Panc1 (cell line): ENCODE results near the gene CCDC85C. TPM values are rescaled to one million over a fixed set of nuclear protein-coding genes. Genes with fewer than 3 reads are reported as not detected.

Source experiments
- ATAC-seq: fragments of 200-7000 bp; cut with Tn5 transposase; 2 replicates; pipeline ENCODE4 v1.9.1; 2020; ENCODE audit warnings: mild to moderate bottlenecking, moderate library complexity
- BruUV-seq: library from RNA; stranded (reverse); fragments of 400-500 nt; replicated peaks from 2 replicates; lab custom pipeline; 2021; lab: Mats Ljungman, UMichigan
- CTCF ChIA-PET: fragments of 300-600 bp; sonication (Branson Sonifier 250); formaldehyde crosslinking; loops from one replicate; lab custom pipeline; 2022; ENCODE audit warnings: antibody characterized with exemption; lab: Charles Lee
- POLR2A ChIA-PET: fragments of 300-600 bp; sonication (Branson Sonifier 250); formaldehyde crosslinking; loops from one replicate; lab custom pipeline; 2022; ENCODE audit warnings: antibody characterized with exemption; lab: Charles Lee
- DNase-seq: peaks from one replicate; pipeline ENCODE4 v3.0.0-alpha.2; 2010; ENCODE audit warnings: low read depth, low spot score
- H3K27ac ChIP-seq: 2 replicates; pipeline ENCODE4 v1.5.1; 2011; ENCODE audit warnings: mild to moderate bottlenecking, low read length, inconsistent platforms
- H3K27me3 ChIP-seq: fragments of 200-500 bp; sonication (Bioruptor generic); 2 replicates; pipeline ENCODE4 v1.6.0; 2014; ENCODE audit warnings: low read length, inconsistent platforms; ENCODE audit not compliant: control insufficient read depth, insufficient read depth
- H3K36me3 ChIP-seq: fragments of 200-500 bp; sonication (Bioruptor generic); 2 replicates; pipeline ENCODE4 v1.5.1; 2014; ENCODE audit warnings: inconsistent platforms, mild to moderate bottlenecking, low read length, moderate library complexity; ENCODE audit not compliant: control insufficient read depth, insufficient read depth
- H3K4me1 ChIP-seq: 2 replicates; pipeline ENCODE4 v1.5.1; 2011; ENCODE audit warnings: inconsistent platforms, mild to moderate bottlenecking, low read length, moderate library complexity; ENCODE audit not compliant: control insufficient read depth, insufficient read depth
- H3K4me3 ChIP-seq, 2 experiments: 2 replicates each; pipeline ENCODE4 v1.5.1; 2011 to 2012; ENCODE audit warnings: low read depth in 2 of 2, low read length in 2 of 2, mild to moderate bottlenecking in 2 of 2, inconsistent platforms in 1 of 2, moderate library complexity in 1 of 2
- H3K9me3 ChIP-seq: fragments of 200-500 bp; sonication (Bioruptor generic); 2 replicates; pipeline ENCODE4 v1.5.1; 2014; ENCODE audit warnings: low read depth, mild to moderate bottlenecking, inconsistent platforms, low read length, moderate library complexity; ENCODE audit not compliant: control insufficient read depth, insufficient read depth
- CTCF ChIP-seq: fragments of 450-650 bp; IDR thresholded peaks from 2 replicates; pipeline ENCODE4 v1.5.1; 2017; ENCODE audit warnings: mild to moderate bottlenecking
- POLR2AphosphoS5 ChIP-seq: IDR thresholded peaks from 2 replicates; pipeline ENCODE4 v1.6.1; 2012; ENCODE audit warnings: mild to moderate bottlenecking, low read depth, low read length, moderate library complexity
- REST ChIP-seq, 2 experiments: IDR thresholded peaks; 2 replicates each; pipeline ENCODE4 v1.6.1; 2011 to 2012; ENCODE audit warnings: low read depth in 2 of 2, control low read depth in 1 of 2, low read length in 1 of 2, mild to moderate bottlenecking in 1 of 2, moderate library complexity in 1 of 2; ENCODE audit not compliant: insufficient read depth in 1 of 2
- SIN3A ChIP-seq: IDR thresholded peaks from 2 replicates; pipeline ENCODE4 v1.6.1; 2012; ENCODE audit warnings: low read depth, mild to moderate bottlenecking, low read length, moderate library complexity, borderline replicate concordance; ENCODE audit not compliant: insufficient read depth
- TCF7L2 ChIP-seq: IDR thresholded peaks from 2 replicates; pipeline ENCODE4 v1.6.1; 2011; ENCODE audit warnings: mild to moderate bottlenecking, low read depth, low read length, inconsistent platforms
- in situ Hi-C: cut with HindIII; loops from 2 replicates; pipeline ENCODE4 v1.10.0; 2016; ENCODE audit warnings: low sequenced_read_pairs, low pct_unique_long_range_greater_than_20kb
- intact Hi-C: fragments of 100-400 bp; cut with micrococcal nuclease; formaldehyde crosslinking; loops from one replicate; pipeline ENCODE4 v1.10.0; 2022; ENCODE audit not compliant: unreplicated experiment
- total RNA-seq: library from RNA; stranded (reverse); gene quantifications from one replicate; pipeline ENCODE4 v1.2.1, GENCODE V29; 2021; ENCODE audit not compliant: unreplicated experiment

CCDC85C gene
- total RNA-seq, 1 experiment from 2014 or later, result 96.6 TPM

GRCh38 chr14:99478128-99478527, 125.9 kb downstream of the CCDC85C start:
- no TSS peak for BruUV-seq
- H3K27me3 ChIP-seq, result no peaks in the 10 kb centered on the region
- DNase-seq, result no peak
- peaks cover 21% of the 10 kb centered on the region for H3K4me1 ChIP-seq
- ATAC-seq, result no peak
- no peaks in the 10 kb centered on the region for H3K9me3 ChIP-seq
- ChIA-PET CTCF (no interaction called here), POLR2A (interaction anchor here (0.6 kb wide), 1 partner anchor 33 kb away, joined by 3 read pairs; no protein-coding TSS in a partner anchor)
- intact Hi-C loops (no loop called here), in situ Hi-C loops (no loop called here)
- no peak overlapping the region for H3K4me3 ChIP-seq
- no peak for TF ChIP-seq REST (IDR thresholded peaks at IDR 0.05; ENCODE audit: insufficient read depth in 1 of 2, low read depth in 2 of 2, low read length in 1 of 2)
- TF ChIP-seq CTCF, result no peak
- TF ChIP-seq TCF7L2, result no peak
- no peak for TF ChIP-seq SIN3A
- no peak for TF ChIP-seq POLR2AphosphoS5
- H3K36me3 ChIP-seq, result peaks cover 5% of the 10 kb centered on the region; the same call in 1 of the 2 replicates
- 0 out of 2 replicates have a peak overlapping the region, but pooled peaks have one; percentile 1 for H3K27ac ChIP-seq

GRCh38 chr14:99476864-99477263, 127.1 kb downstream of the CCDC85C start:
- POLR2A ChIA-PET, result no interaction called here
- Histone ChIP-seq H3K4me3 (no peak overlapping the region), H3K27ac (no peak overlapping the region), H3K9me3 (no peaks in the 10 kb centered on the region), H3K4me1 (peaks cover 16% of the 10 kb centered on the region), H3K36me3 (peaks cover 5% of the 10 kb centered on the region; the same call in 1 of the 2 replicates), H3K27me3 (no peaks in the 10 kb centered on the region)
- intact Hi-C loops, result no loop called here
- CTCF ChIA-PET, result no interaction called here
- in situ Hi-C loops, result no loop called here
- ATAC-seq (no peak), DNase-seq (no peak)
- no TSS peak for BruUV-seq
- TF ChIP-seq SIN3A, result no peak
- no peak for TF ChIP-seq REST (IDR thresholded peaks at IDR 0.05; ENCODE audit: insufficient read depth in 1 of 2, low read depth in 2 of 2, low read length in 1 of 2)
- TF ChIP-seq TCF7L2, result no peak
- no peak for TF ChIP-seq CTCF
- TF ChIP-seq POLR2AphosphoS5, result no peak
